ENCODE data around the gene FRRS1L.

The FRRS1L gene

DNA sequence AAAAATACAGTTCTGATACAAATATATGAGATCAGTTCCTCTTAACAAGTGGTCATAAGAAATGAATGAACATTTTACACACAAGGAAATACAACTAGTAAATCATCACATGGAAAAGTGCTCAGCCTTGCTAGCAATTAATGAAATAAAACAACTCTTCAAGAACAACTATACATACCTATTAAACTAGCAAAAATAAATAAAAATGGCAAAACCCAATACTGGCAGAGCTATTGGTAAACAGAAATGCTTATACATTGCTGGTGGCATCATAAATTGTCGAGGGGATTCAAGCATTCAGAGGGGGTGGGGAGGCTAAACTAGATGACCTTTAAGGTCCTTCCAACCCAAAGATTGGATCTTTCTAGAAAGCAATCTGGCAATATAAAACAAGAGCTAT, 5.9 kb upstream of the FRRS1L start:
- DNase-seq = no peak

- no peak for DNase-seq
Measured at GRCh38 chr9:109171926-109172325, 4.9 kb upstream of the FRRS1L start.

- no peak for DNase-seq
Measured at GRCh38 chr9:109168170-109168569, 1.1 kb upstream of the FRRS1L start.

- no peak for DNase-seq
Measured at GRCh38 chr9:109167716-109168115, 667 bp upstream of the FRRS1L start.

DNA sequence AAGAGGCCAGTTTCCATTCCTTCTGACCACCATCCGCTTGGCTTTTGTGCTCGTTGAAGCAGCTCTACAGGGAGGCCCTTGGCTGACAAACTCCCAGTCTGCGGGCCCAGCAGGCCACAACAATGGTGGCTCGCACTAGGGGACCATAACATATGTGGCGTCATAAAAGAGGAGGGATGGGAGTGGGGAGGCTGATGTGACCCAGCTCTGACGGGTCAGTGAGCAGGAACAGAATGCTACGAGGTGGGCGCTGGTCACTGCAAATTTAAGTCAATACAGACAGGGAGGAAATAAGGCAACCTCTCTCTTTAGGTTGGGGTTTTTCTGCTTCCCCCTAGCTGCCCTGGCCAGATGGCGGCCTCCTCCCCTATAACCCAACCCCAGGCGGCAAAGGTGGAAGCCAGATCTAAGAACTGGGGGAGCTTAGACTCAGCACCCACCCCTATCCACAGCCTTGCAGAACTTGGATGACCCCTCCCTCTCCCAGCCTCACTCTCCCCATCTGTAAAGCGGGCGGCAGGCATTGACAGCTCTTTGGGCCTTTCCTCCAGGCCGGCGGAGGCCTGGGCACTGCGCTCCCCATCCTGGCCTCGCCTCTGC, 778 bp downstream of the FRRS1L start:
- no peak for DNase-seq

- no peak for DNase-seq
Measured at GRCh38 chr9:109164042-109164441, 3.0 kb downstream of the FRRS1L start.

- DNase-seq = no peak
Measured at GRCh38 chr9:109163194-109163593, 3.9 kb downstream of the FRRS1L start.

DNA sequence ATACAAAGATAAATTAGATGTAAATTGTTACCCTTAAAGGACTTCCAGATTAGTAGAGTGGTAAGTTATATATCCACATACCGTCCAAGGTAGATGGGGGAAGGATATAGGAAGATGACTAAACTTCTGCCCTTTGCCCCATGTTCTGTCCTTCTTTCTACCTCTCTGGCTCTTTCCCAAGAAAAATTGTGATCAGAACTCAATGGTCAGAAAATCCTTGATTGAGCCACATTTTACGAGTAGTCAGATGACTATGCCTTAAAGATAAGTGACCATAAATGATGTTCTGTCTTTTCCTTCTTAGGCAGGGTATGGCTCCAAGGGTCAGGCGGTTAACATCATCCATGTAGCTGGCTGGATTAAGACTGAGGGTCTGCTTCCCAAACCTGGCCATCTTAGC, 4.4 kb downstream of the FRRS1L start:
- no peak for DNase-seq

DNA sequence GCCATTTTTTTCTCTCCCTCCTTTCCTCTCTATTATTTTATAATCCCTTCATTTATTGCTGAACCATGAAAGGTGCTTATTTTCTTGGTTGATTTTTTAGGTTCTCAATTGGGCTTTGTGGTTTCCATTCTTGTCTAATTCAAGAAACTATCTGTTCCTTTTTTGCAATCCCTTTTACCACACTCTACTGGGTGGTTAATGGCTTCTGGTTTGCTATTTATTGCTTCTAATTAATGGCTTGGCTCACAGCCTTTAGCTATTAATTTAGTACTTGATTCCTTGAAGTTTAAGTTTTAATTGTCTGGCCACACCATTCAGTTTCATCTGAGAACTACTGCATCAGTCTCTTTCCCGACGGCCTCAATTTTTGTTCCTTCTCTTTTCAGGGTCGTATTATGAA, 5.6 kb downstream of the FRRS1L start:
- DNase-seq = no peak

GRCh38 chr9:109159583-109159982, 7.5 kb downstream of the FRRS1L start:
- DNase-seq = no peak

DNA sequence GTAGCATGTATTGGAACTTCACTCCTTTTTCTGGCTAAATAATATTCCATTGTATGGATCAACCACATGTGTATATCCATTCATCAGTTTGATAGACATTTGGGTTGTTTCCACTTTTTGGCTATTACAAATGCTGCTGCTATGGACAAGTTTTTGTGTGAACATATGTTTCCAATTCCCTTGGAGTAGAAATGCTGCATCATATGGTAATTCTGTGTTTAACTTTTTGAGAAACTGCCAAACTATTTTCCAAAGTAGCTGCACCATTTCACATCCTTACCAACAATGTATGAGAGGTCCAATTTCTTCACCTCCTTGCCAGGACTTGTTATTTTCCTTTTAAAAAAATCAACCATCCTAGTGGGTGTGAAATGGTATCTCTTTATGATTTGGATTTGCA, 8.4 kb downstream of the FRRS1L start:
- DNase-seq = no peak

DNA sequence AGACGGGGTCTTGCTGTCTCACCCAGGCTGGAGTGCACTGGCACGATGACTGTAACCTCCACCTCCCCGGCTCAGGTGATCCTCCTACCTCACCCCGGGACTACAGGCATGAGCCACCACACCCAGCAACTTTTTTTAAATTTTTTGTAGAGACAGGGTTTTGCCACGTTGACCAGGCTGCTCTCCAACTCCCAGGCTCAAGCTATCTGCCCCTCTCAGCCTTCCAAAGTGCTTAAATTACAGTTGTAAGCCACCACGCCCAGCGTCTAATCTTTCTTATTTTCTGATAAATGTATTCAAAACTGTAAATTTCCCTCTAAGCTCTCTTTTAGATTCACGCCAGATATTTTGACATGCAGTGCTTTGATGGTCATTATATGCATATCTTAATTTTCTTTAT, 10.3 kb downstream of the FRRS1L start:
- DNase-seq = no peak

DNA sequence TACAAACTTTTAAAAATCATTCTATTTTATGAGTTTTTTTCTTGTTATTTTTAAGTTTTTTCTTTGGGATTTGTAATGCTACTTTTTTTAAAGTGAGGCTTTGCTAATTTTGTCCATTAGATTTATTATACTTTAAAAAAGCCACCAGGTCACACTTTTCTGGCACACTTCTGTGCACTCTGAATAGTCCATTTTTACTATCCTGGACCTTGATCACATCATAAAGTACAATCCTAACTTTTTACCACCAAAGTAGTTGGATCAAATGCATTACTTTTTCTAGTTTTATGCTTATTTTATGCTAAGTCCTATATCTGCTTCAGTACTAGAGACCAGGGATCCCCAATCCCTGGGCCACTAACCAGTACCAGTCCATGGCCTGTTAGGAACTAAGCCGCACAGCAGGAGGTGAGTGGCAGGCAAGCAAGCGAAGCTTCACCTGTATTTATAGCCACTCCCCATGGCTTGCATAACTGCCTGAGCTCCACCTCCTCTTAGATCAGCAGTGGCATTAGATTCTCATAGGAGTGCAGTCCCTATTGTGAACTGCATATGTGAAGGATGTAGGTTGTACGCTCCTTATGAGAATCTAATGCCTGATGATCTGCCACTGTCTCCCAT, 16.0 kb downstream of the FRRS1L start:
- no peak for DNase-seq

- DNase-seq = no peak
Measured at GRCh38 chr9:109149722-109150121, 17.3 kb downstream of the FRRS1L start.

GRCh38 chr9:109149089-109149488, 18.0 kb downstream of the FRRS1L start:
- no peak for DNase-seq

DNA sequence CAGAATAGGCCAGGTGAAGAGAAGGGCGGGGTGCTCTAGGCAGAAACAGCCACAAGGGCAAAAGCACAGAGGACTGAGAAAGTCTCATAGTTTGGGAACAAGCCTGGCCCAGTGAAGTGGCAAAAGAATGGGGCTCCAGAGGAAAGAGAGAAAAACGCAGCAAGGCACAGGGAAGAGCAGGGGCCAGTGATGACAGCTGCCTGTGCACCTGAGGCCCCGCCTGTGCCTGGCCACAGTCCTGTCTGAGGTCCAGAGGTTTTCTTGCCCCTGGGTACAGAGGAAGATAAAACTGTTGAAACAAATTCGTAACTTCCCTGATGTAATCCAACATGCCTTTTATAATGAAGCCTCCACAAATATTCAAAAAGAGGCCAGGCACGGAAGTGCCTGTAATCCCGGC, 22.0 kb downstream of the FRRS1L start:
- DNase-seq = no peak

- no peak for DNase-seq
Measured at GRCh38 chr9:109143881-109144562, 23.0 kb downstream of the FRRS1L start.

DNA sequence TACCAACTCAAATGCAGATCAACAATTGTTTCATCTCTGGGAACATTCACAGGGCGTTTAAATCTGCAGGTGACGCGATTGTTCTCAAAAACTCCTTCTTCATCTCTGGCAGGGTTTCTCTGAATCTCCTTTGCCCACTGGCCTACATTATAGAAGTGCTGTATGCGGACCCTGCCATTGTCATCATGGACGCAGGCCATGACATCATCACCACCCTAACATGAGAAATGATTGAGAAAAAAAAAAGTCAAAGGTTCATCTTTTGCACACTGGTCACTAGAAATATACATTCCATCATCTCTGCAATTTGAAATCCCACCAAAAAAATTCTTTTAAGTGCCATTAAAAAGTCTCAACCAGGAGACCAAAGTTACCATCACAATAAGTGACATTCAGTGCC, 25.7 kb downstream of the FRRS1L start:
- no peak for DNase-seq

DNA sequence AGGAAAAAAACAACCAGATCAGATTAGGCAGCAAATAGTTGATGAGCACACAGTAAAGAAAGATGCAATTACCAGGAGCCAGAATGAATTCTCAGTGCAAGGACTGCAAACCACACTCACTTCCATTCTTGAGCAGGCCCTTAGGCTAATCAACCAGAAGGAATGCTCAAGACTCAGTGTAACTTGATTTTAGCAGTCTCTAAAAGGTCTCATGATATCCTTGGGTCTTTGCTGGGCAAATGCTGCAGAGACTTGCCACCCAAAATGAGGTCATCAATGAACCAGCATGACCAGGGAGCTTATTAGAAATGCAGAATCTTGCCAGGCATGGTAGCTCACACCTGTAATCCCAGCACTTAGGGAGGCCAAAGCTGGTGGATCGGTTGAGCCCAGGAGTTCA, 27.2 kb downstream of the FRRS1L start:
- DNase-seq = no peak

DNA sequence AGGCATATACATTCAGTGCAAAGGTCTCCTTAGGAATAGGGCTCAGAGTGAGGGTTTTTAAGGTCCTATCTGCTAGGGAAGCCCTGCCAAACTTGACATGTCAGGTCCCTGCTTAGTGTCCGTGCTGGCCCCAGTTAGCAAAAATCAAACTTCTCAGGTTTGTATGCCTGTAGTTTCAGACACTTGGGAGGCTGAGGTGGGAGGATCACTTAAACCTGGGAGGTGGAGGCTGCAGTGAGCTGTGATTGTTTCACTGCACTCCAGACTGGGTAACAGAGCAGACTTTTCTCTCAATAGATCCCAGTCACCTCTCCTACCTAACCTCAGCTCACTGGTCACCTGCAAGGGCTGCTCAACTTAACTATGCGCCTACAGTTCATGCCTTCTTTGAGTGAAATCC, 28.6 kb downstream of the FRRS1L start:
- DNase-seq = no peak

DNA sequence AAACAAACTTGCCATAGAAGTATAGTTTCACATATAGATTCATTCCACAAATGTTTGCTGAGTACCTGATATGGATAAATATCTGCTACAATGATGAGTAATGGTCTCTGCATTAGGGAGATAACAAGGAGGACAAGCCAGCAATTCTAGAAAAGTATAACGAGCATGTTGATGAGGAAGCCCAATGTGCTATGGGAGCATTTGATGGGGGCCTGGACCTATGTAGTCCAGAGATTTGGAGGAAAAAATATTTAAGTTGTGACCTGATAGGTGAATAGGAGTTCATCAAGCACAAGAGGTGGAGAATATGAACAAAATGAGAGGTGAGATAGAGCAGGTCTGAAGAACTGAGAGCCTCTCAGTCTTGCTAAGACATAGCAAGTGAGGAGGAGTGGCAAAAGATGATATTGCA, 32.9 kb downstream of the FRRS1L start:
- DNase-seq = no peak

DNA sequence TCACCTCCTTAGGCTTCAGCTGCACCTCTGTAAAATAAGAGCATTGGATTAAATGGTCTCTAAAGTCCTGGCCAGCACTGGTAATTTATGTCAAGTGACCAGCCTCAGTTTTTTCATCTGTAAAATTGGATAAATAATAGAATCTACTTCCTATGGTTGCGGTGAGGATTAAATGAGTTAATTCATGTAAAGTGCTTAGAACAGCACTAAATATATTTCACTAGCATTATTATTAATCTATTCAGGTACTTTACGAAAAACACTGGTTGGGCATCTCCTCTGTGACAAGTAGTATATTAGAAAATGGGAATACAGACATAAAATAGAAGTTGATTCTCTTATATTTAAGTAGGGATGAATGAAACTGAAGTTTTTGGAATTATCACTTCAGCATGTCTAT, 33.5 kb downstream of the FRRS1L start:
- no peak for DNase-seq

DNA sequence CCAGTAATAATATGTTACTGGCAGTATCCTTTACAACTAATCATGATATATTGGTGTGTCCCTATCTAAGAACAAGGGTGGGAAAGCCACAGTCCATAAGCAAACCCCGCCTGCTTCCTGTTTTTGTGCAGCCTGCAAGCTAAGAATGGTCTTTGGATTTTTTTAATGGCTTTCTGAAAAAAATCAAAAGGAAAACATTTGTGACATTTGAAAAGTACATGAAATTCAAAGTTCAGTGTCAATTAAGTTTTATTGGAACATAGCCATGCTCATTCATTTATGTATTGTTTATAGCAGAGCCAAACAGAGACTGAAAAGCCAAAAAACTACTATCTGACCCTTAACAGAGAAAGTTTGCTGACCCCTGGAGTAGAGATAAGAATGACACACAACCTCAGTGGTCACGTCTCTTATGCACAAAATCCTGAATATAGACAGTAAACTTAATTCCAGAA, 34.5 kb downstream of the FRRS1L start:
- no peak for DNase-seq

- DNase-seq = no peak
Measured at GRCh38 chr9:109129470-109130197, 37.4 kb downstream of the FRRS1L start.
